Measurements from ENCODE around the gene VTI1B. TPM values are rescaled to one million over a fixed set of nuclear protein-coding genes. Genes with fewer than 3 reads are reported as not detected.

The VTI1B gene
- total RNA-seq, 6 donors from 2014 or later, result 39.8 to 107 (median 57.5) TPM

DNA sequence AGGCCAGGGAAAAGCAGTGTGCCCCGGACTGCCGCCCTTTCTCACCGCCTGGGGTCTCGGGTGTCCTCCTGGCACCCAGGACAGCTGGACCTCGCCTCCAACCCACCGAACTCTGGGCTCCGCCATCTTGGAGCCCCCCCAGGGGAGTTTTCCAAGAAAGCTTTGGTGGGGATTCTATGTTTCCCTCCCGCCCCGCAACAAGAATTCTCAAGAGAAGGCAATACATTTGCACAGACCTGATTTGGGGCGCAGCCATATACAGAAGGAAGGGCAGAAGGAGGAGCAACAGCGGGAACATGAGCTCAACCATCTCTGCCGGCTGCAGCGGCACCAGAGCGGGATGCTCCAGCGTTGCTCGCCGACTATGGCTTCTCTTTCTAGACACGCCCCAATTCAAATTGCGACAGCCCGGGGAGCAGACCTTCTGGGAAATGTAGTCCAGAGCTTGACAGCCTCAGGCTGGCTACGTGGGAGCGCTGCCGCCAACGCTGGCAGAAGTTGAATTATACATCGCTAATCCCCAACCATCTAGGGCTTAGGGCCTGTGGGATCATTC, 21.0 kb upstream of the VTI1B start, which contains the start of gene RDH11:
RDH11 (minus strand) TSS at position 371 of the 556 bp plus-strand sequence; CDS start at position 310, 61 bp downstream.
- 0 to 1% methylated on average over 8 to 17 of the region's 25 CpGs for WGBS, 2 donors

DNA sequence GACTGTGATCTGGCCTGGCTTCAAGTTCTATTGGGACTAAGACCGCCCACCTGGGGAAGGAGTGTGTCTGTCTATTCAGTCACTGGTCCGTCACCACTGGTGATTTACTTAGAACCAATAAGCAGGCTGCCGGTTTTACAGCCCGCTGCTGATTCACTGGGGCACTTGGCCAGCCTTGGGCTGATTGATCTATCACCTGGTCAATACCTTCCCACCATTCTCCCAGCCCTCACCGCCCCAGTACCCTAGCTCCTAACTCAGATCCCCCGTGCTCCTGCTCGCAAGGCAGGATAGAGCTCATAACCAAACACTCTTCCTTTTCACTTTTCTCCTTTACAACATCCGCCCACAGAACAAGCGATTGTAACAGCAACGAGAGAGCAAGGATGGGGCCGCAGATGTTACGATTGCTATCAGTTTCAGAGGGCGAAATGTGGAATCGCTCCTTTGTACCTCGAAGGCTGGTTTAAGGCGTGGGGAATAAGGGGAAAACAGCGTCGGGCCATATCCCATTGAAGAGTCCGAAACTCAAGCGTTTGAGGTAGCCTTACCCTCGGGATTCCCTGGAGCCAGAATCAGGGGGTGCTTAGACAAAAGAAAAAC, 20.5 kb upstream of the VTI1B start:
- TF ChIP-seq, protein P1, sequence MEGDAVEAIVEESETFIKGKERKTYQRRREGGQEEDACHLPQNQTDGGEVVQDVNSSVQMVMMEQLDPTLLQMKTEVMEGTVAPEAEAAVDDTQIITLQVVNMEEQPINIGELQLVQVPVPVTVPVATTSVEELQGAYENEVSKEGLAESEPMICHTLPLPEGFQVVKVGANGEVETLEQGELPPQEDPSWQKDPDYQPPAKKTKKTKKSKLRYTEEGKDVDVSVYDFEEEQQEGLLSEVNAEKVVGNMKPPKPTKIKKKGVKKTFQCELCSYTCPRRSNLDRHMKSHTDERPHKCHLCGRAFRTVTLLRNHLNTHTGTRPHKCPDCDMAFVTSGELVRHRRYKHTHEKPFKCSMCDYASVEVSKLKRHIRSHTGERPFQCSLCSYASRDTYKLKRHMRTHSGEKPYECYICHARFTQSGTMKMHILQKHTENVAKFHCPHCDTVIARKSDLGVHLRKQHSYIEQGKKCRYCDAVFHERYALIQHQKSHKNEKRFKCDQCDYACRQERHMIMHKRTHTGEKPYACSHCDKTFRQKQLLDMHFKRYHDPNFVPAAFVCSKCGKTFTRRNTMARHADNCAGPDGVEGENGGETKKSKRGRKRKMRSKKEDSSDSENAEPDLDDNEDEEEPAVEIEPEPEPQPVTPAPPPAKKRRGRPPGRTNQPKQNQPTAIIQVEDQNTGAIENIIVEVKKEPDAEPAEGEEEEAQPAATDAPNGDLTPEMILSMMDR (IDR thresholded peaks at IDR 0.05), result no peak
- peak in 1 of 4 donors; percentile 33 for TF ChIP-seq POLR2A (IDR thresholded peaks at IDR 0.05)
- TF ChIP-seq POLR2AphosphoS5 (IDR thresholded peaks at IDR 0.05), result peak in 1 of 2 donors; percentile 63
- no peak for TF ChIP-seq EP300 (IDR thresholded peaks at IDR 0.05)
- no peaks in the 10 kb centered on the region for H3K27me3 ChIP-seq
- H3K27ac ChIP-seq, result peak overlapping the region; percentile 76 to 91 (median 79)
- peaks cover 5 to 18% (median 9%) of the 10 kb centered on the region in 4 donors for H3K4me1 ChIP-seq
- peak overlapping the region; percentile 70 to 93 (median 79) for H3K4me3 ChIP-seq
- DNase-seq (peak in 1 of 2 donors; percentile 92), ATAC-seq (ENCODE audit: low FRiP score in 2 of 2) (peak; percentile 80 to 87)
- no peaks in the 10 kb centered on the region for H3K9me3 ChIP-seq
- 2% methylated on average over 21 of the region's 21 CpGs for WGBS, 2 donors
- H3K36me3 ChIP-seq, result peaks cover 13 to 28% (median 21%) of the 10 kb centered on the region in 4 donors

More for the DNA sequence above, 21.0 kb upstream of the VTI1B start, which contains the start of gene RDH11:
- peak; percentile 86 to 93 for DNase-seq
- Histone ChIP-seq H3K27ac (peak within 1 kb of the TSS; percentile 76 to 91 (median 79)), H3K9me3 (no peaks in the 10 kb centered on the region), H3K36me3 (peaks cover 10 to 23% (median 15%) of the 10 kb centered on the region in 4 donors), H3K4me1 (peaks cover 5 to 18% (median 9%) of the 10 kb centered on the region in 4 donors), H3K4me3 (peak within 1 kb of the TSS; percentile 70 to 93 (median 79)), H3K27me3 (no peaks in the 10 kb centered on the region)
- peak; percentile 97 to 99 for ATAC-seq (ENCODE audit: low FRiP score in 2 of 2)
- TF ChIP-seq, protein P1 (IDR thresholded peaks at IDR 0.05), result no peak
- TF ChIP-seq EP300 (IDR thresholded peaks at IDR 0.05) (no peak), POLR2A (IDR thresholded peaks at IDR 0.05) (peak in 3 of 4 donors; percentile 50 to 79 (median 71)), POLR2AphosphoS5 (IDR thresholded peaks at IDR 0.05) (peak; percentile 92 to 95)

DNA sequence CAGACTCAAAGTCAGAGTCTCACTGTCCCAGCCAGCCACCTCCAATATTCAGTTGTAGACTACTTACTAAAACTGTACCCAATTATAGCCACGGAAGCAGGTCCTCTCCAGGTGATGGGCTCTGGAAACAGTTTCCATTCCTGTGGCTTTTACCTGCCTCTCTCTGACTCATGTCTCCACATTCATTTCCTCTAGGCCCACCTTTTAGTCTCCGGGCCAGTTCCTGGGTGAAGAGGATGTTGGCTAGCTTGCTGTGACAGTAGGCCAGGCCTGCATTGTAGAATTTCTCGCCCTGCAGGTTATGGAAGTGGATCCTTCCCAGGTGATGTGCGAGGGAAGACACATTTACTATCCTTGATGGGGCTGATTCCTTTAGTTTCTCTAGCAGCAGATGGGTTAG, 15.6 kb upstream of the VTI1B start:
- Histone ChIP-seq H3K9me3 (no peaks in the 10 kb centered on the region), H3K27me3 (no peaks in the 10 kb centered on the region), H3K4me3 (no peak overlapping the region), H3K27ac (no peak overlapping the region), H3K4me1 (peaks cover 5 to 18% (median 9%) of the 10 kb centered on the region in 4 donors), H3K36me3 (peaks cover 24 to 76% (median 49%) of the 10 kb centered on the region in 4 donors)
- 96 to 98% methylated on average over 4 of the region's 4 CpGs for WGBS, 2 donors
- ATAC-seq (ENCODE audit: low FRiP score in 2 of 2) (no peak), DNase-seq (no peak)
- TF ChIP-seq EP300 (IDR thresholded peaks at IDR 0.05), result no peak
- TF ChIP-seq, protein P1 (IDR thresholded peaks at IDR 0.05), result no peak
- no peak for TF ChIP-seq POLR2AphosphoS5 (IDR thresholded peaks at IDR 0.05)
- TF ChIP-seq POLR2A (IDR thresholded peaks at IDR 0.05), result no peak

DNA sequence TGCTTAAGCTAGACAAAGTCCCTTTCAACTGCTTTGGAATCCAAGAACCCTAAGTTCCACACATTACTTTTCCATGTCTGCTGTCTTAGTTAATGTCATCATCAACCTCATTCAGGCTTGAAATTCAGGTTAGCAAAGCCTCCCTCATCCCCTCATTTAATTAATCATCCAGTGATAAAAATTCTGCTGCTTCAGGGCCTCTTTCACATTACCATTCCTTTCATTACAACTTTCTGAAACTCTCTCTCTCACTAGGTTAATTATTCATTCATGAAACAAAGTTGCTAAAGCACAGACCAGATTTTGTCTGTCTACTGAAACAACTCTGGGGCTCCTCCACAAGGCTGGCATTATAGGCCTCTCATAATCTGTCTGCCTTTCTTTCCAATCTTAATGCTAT, 9.4 kb upstream of the VTI1B start:
- DNase-seq, result no peak
- no peak for ATAC-seq (ENCODE audit: low FRiP score in 2 of 2)
- TF ChIP-seq POLR2A (IDR thresholded peaks at IDR 0.05) (no peak), EP300 (IDR thresholded peaks at IDR 0.05) (no peak), POLR2AphosphoS5 (IDR thresholded peaks at IDR 0.05) (no peak)
- TF ChIP-seq, protein P1 (IDR thresholded peaks at IDR 0.05), result no peak
- no peaks in the 10 kb centered on the region for H3K27me3 ChIP-seq
- H3K9me3 ChIP-seq, result no peaks in the 10 kb centered on the region
- H3K27ac ChIP-seq, result no peak overlapping the region
- H3K36me3 ChIP-seq, result peaks cover 4 to 68% (median 27%) of the 10 kb centered on the region in 4 donors
- H3K4me3 ChIP-seq, result no peak overlapping the region
- peaks cover 0 to 7% (median 1%) of the 10 kb centered on the region in 4 donors for H3K4me1 ChIP-seq
